Esophagus muscularis mucosa (tissue), 4 donors: ENCODE results near the gene NPEPPS. TPM values are rescaled to one million over a fixed set of nuclear protein-coding genes. Genes with fewer than 3 reads are reported as not detected.

Experiments
- DNase-seq: peaks from one replicate; pipeline ENCODE4 v3.0.0-alpha.2; 2017; ENCODE audit errors: extremely low spot score
- H3K27ac ChIP-seq, 4 donors: fragments of 200-600 bp; sonication (generic); replicated peaks in 1 of 4; 1 replicate in 3 of 4; 2 replicates in 1 of 4; pipeline ENCODE4 v1.5.1; 2016 to 2019; ENCODE audit warnings: mild to moderate bottlenecking in 1 of 4
- H3K27me3 ChIP-seq, 4 donors: fragments of 200-600 bp; sonication (generic); one replicate each; pipeline versions ENCODE4 v1.5.1 to v1.6.0; 2016 to 2019
- H3K36me3 ChIP-seq, 4 donors: fragments of 200-600 bp; sonication (generic); one replicate each; pipeline ENCODE4 v1.5.1; 2016 to 2019
- H3K4me1 ChIP-seq, 4 donors: fragments of 200-600 bp; sonication (generic); one replicate each; pipeline ENCODE4 v1.5.1; 2016 to 2019
- H3K4me3 ChIP-seq, 4 donors: fragments of 200-600 bp; sonication (generic); 1 replicate in 2 of 4; 2 replicates in 2 of 4; pipeline ENCODE4 v1.5.1; 2016 to 2019; ENCODE audit warnings: mild to moderate bottlenecking in 4 of 4, moderate library complexity in 1 of 4
- H3K9me3 ChIP-seq, 4 donors: fragments of 200-600 bp; sonication (generic); 1 replicate in 3 of 4; 2 replicates in 1 of 4; pipeline ENCODE4 v1.5.1; 2016 to 2019
- CTCF ChIP-seq, 3 experiments: fragments of 200-600 bp in 2 of 3; fragments of 450-650 bp in 1 of 3; sonication (generic) in 2 of 3; IDR thresholded peaks; one replicate each; pipeline ENCODE4 v1.5.1; 2017 to 2019; ENCODE audit warnings: antibody characterized with exemption in 3 of 3, mild to moderate bottlenecking in 2 of 3, moderate library complexity in 1 of 3
- EP300 ChIP-seq: sonication (generic); formaldehyde crosslinking; IDR thresholded peaks from one replicate; pipeline ENCODE4 v1.6.1; 2017; ENCODE audit warnings: antibody characterized with exemption
- POLR2A ChIP-seq: fragments of 450-650 bp; IDR thresholded peaks from one replicate; pipeline ENCODE4 v1.6.1; 2017; ENCODE audit warnings: antibody characterized with exemption, moderate library complexity, mild to moderate bottlenecking, low read depth
- POLR2AphosphoS5 ChIP-seq, 2 donors: sonication (generic); formaldehyde crosslinking; IDR thresholded peaks; one replicate each; pipeline ENCODE4 v1.6.1; 2017; ENCODE audit warnings: antibody characterized with exemption in 2 of 2
- WGBS: methylation state at CpG from one replicate; pipeline ENCODE4 v1.1.5; 2018; 5-methylcytosine and 5-hydroxymethylcytosine counted together
- intact Hi-C: fragments of 100-400 bp; cut with DNase I; formaldehyde crosslinking; loops from one replicate; pipeline ENCODE4 v1.15.1; 2023
- total RNA-seq, 4 donors: library from RNA; depleted of rRNA; stranded (reverse); fragments of >200 nt; gene quantifications; one replicate each; pipeline versions ENCODE4 v1.1.0 to v1.2.1, GENCODE V29; 2016

The NPEPPS gene
- total RNA-seq, 4 donors from 2014 or later, result 73.7 to 120 (median 86.5) TPM

GRCh38 chr17:47643116-47643515 lies 112.2 kb downstream of the NPEPPS start:
- H3K27me3 ChIP-seq, result no peaks in the 10 kb centered on the region
- DNase-seq, result no peak
- no peak overlapping the region for H3K27ac ChIP-seq
- H3K9me3 ChIP-seq, result no peaks in the 10 kb centered on the region
- peaks cover under 1 to 5% (median 2%) of the 10 kb centered on the region in 4 donors for H3K4me1 ChIP-seq
- peaks cover 0 to 5% (median 0%) of the 10 kb centered on the region in 4 donors for H3K36me3 ChIP-seq
- WGBS, result 100% methylated on average over 2 of the region's 2 CpGs
- TF ChIP-seq POLR2A (no peak), CTCF (IDR thresholded peaks at IDR 0.05) (no peak), POLR2AphosphoS5 (IDR thresholded peaks at IDR 0.05) (no peak)
- intact Hi-C loops, result no loop called here
- H3K4me3 ChIP-seq, result no peak overlapping the region

DNA sequence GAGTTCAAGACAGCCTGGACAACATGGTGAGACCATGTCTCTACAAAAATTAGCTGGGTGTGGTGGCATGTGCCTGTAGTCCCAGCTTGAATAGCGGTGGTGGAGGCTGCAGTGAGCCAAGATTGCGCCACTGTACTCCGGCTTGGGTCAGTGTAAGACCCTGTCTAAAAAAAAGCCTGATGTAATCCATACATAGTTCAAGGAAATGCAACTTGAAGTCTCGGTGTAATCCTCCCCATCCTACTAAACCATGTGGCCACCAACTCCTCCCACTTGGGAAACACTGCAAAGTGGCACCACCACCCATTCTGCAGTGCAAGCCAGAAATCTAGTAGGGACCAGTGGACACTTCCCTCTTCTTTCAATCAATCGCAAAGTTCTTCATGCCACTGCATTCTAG lies 113.4 kb downstream of the NPEPPS start:
- Histone ChIP-seq H3K4me1 (peaks cover 9 to 15% (median 11%) of the 10 kb centered on the region in 4 donors), H3K9me3 (no peaks in the 10 kb centered on the region), H3K36me3 (no peaks in the 10 kb centered on the region), H3K4me3 (no peak overlapping the region), H3K27me3 (no peaks in the 10 kb centered on the region), H3K27ac (no peak overlapping the region)
- WGBS, result 75% methylated on average over 5 of the region's 5 CpGs
- no peak for TF ChIP-seq POLR2A
- TF ChIP-seq CTCF (IDR thresholded peaks at IDR 0.05), result no peak
- no peak for TF ChIP-seq POLR2AphosphoS5 (IDR thresholded peaks at IDR 0.05)
- TF ChIP-seq EP300, result no peak
- DNase-seq, result no peak
- intact Hi-C loops, result no loop called here

DNA sequence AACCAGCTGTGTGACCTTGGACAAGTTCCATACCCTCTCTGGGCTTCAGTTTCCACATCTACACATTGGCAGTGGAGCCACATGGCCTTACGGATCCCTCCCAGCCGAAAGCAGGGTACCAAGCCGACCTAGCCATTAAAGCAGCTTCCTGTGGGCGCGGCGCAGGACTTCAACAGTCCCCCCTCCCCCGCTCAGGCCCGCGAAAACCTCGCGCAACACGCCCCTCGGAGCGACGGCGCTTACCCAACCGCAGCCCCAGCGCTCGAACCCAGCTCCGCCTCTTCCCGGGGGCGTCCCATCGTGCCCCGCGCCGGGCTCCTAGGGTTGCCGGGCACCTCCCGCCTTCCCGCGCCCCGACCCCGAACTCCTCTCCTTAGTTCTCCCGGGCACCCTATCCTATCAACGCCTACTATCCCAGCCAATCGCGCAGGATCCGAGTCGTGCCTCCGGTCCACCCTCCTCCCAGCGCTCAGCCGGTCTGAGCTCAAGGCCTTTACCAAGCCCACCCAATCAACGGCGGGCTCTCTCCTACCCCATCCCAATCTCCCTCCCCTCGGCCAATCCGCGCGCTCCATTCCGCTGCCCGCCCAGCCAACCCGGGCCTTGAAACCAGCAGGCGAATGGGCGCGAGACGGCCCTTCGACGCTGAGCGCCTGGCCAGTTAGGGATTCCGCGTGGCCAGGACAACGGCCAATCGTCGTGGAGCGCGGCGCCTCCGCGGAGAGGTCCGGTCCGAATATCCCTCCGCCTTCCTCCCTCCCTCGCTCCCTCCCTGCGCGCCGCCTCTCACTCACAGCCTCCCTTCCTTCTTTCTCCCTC lies 118.5 kb downstream of the NPEPPS start, which contains the start of gene KPNB1:
KPNB1 (plus strand) TSS at position 767 of the 819 bp plus-strand sequence. CDS start 326 bp downstream, outside the sequence.
- Histone ChIP-seq H3K36me3 (peaks cover 11 to 28% (median 23%) of the 10 kb centered on the region in 4 donors), H3K27ac (peak within 1 kb of the TSS; percentile 97 to 99 (median 98)), H3K4me1 (peaks cover 22 to 48% (median 39%) of the 10 kb centered on the region in 4 donors), H3K4me3 (peak within 1 kb of the TSS; percentile 90 to 99 (median 96)), H3K27me3 (no peaks in the 10 kb centered on the region), H3K9me3 (no peaks in the 10 kb centered on the region)
- TF ChIP-seq EP300, result no peak
- peak; percentile 86 to 91 for TF ChIP-seq POLR2AphosphoS5 (IDR thresholded peaks at IDR 0.05)
- TF ChIP-seq CTCF (IDR thresholded peaks at IDR 0.05), result peak in 1 of 3 experiments; percentile 28
- TF ChIP-seq POLR2A, result peak; percentile 62
- 1% methylated on average over 43 of the region's 74 CpGs for WGBS
- peak; percentile 100 for DNase-seq
- intact Hi-C loops, result no loop called here

DNA sequence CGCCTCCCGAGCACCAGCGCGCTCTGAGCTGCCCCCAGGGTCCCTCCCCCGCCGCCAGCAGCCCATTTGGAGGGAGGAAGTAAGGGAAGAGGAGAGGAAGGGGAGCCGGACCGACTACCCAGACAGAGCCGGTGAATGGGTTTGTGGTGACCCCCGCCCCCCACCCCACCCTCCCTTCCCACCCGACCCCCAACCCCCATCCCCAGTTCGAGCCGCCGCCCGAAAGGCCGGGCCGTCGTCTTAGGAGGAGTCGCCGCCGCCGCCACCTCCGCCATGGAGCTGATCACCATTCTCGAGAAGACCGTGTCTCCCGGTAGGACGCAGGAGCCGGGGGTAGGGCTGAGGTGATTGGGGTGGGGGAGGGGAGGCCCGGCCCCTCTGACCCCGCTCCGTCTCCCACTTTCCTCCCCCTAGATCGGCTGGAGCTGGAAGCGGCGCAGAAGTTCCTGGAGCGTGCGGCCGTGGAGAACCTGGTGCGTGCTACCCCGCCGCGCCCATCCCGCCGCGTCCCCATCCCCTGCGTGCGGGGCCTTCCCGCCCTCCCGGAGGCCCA lies 119.1 kb downstream of the NPEPPS start:
- no peaks in the 10 kb centered on the region for H3K27me3 ChIP-seq
- TF ChIP-seq EP300 (no peak), CTCF (IDR thresholded peaks at IDR 0.05) (no peak), POLR2A (no peak), POLR2AphosphoS5 (IDR thresholded peaks at IDR 0.05) (no peak)
- H3K27ac ChIP-seq, result peak overlapping the region; percentile 97 to 99 (median 98)
- DNase-seq, result peak; percentile 92
- WGBS, result 0% methylated on average over 15 of the region's 48 CpGs
- H3K4me3 ChIP-seq, result peak overlapping the region; percentile 90 to 99 (median 96)
- H3K9me3 ChIP-seq, result no peaks in the 10 kb centered on the region
- peaks cover 28 to 54% (median 46%) of the 10 kb centered on the region in 4 donors for H3K4me1 ChIP-seq
- intact Hi-C loops, result no loop called here
- peaks cover 16 to 35% (median 29%) of the 10 kb centered on the region in 4 donors for H3K36me3 ChIP-seq
